ENCODE results near the gene VPS41.

Gene VPS41

DNA sequence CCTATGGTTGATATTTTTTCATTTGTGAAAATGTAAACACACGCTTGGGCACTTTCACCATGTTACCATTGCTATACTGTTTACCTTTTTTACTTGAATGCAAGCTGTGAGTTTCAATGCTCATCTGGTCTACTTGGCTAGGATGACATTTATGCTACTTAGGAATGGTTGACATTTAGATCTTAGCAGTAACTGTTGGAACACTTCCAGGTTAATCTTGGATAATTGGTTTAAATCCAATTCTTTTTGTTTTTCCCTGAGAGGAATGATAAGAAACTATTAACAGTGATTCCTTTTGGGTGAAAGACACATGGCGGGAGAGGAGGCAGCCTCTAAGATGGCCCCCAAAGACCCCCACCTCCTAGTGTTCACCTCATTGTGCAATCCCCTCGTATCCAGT is 226.4 kb downstream of the VPS41 start:
- H3K27ac ChIP-seq, result peak overlapping the region; percentile 30; the same call in 1 of the 2 replicates
- no peak for TF ChIP-seq ZFX (IDR thresholded peaks at IDR 0.05)
- TF ChIP-seq, protein P1, sequence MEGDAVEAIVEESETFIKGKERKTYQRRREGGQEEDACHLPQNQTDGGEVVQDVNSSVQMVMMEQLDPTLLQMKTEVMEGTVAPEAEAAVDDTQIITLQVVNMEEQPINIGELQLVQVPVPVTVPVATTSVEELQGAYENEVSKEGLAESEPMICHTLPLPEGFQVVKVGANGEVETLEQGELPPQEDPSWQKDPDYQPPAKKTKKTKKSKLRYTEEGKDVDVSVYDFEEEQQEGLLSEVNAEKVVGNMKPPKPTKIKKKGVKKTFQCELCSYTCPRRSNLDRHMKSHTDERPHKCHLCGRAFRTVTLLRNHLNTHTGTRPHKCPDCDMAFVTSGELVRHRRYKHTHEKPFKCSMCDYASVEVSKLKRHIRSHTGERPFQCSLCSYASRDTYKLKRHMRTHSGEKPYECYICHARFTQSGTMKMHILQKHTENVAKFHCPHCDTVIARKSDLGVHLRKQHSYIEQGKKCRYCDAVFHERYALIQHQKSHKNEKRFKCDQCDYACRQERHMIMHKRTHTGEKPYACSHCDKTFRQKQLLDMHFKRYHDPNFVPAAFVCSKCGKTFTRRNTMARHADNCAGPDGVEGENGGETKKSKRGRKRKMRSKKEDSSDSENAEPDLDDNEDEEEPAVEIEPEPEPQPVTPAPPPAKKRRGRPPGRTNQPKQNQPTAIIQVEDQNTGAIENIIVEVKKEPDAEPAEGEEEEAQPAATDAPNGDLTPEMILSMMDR (conservative IDR thresholded peaks at IDR 0.05), result no peak

DNA sequence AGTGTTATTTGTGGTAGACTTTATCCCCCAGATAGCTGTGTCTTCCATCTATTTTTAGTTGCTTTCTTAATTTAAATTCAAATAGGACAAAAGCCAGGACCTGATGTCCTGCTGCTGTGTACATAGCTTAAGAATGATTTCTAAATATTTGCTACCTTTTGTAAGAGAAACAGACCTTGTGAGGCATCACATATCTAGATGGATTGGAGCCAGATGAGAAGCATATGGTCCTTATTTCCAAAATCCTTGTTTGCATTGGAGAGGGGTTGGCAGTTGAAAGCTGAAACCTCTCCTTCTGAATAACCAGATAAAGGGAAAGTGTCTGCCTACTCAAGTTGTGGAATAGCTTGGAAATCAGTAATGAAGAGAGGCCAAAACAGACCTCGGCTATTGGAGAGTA is 227.1 kb downstream of the VPS41 start:
- TF ChIP-seq ZFX (IDR thresholded peaks at IDR 0.05), result no peak
- TF ChIP-seq, protein P1 (conservative IDR thresholded peaks at IDR 0.05), result no peak
- H3K27ac ChIP-seq, result peak overlapping the region; percentile 30; the same call in 1 of the 2 replicates

DNA sequence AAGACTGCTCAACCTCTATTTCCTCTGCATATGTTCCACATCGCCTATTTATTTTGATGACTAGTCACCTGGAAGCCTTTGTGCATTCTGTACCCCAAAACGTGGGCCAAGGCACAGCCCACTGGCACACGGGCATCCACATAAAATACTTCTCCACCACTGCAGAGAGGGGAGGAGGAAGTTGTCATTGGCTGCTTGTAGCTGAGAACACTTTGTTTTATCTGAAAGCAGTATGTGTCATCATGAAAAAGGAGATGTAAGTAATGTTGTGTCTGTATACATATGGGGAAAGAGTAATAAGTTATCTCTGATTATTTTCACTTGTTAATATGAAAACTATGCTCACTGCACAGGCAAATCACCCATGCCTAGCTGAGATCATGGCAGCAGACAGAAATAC is 229.6 kb downstream of the VPS41 start:
- TF ChIP-seq ZFX (IDR thresholded peaks at IDR 0.05), result no peak
- TF ChIP-seq, protein P1 (conservative IDR thresholded peaks at IDR 0.05), result no peak
- H3K27ac ChIP-seq, result no peak overlapping the region

DNA sequence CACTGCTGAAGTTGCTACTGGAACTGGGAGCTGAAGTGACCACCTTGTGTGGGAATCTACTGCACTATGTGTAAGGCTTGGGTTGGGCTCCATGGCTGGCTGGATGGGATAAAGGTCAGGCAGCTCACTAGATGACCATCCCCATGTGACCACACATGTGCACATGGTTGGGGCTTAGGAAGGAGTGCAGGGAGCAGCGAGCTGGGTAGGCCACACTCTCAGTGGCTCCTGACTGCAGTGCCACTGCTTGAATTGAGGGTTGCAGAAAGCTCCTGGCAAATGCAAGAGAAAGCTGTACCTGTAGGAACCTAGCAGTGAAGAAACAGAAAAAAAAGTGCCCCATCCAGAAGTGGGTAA is 230.3 kb downstream of the VPS41 start:
- TF ChIP-seq, protein P1 (conservative IDR thresholded peaks at IDR 0.05), result no peak
- TF ChIP-seq ZFX (IDR thresholded peaks at IDR 0.05), result no peak
- H3K27ac ChIP-seq, result no peak overlapping the region

DNA sequence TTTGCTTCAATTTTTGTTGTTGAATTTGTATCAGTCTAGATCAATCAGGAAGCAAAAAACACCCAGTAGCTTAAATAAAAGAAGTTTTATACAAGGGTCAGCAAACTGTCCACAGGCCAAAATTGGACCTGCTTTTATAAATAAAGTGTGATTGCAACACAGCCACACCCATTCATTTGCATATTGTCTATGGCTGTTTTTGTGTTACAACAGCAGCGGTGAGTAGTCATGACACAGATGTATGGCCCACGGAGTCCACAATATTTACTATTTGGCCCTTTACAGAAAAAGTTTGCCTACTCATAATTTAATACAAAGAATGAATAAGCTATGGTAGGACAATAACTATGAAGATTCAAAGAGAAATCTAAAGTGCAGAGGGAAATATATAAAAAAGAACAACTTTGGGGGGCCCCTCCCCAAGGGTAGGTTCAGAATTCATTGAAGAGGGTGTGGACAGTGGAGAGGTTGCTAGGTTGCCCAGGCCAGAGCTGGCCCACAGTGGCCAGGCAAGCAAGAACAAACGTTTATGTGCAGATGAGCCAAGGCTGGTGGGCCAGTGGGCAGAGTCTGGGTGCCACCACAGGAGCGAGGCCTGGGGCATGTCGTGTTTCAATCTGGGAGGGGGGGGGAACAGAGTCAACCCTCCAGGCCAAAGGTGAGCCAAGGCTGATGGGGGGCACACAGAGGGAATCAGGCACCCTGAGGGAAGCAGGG is 230.9 kb downstream of the VPS41 start:
- H3K27ac ChIP-seq, result no peak overlapping the region
- TF ChIP-seq, protein P1 (conservative IDR thresholded peaks at IDR 0.05), result no peak
- TF ChIP-seq ZFX (IDR thresholded peaks at IDR 0.05), result no peak

DNA sequence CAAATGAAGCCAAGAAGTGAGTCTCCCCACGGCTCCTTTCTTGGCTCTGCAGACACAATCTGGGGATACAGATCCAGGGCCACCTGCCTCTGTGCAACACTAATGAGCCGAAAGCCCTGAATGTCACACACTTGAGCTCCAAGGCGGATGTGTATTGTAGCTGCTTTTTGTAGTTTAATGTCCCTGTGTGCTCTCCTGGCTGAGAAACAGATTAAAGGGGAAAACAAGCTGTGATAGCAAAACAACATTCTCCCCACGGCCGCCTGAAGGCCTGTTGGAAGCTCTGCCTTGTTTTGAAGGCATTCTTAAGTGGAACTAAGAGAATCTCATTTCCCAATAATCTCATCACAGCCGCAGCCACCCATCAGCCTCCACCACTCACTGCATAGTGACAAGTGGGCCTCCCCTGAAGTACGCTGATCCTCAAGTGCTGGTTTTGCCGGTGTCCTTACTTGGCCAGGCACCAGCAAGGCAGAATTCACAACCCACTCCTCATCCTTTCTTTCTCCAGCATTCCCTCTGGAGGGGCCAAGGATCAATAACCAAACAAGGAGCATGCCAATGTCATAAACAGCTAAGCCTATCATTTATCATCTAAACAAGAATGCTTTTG is 233.4 kb downstream of the VPS41 start:
- no peak overlapping the region for H3K27ac ChIP-seq
- TF ChIP-seq, protein P1 (conservative IDR thresholded peaks at IDR 0.05), result no peak
- no peak for TF ChIP-seq ZFX (IDR thresholded peaks at IDR 0.05)

DNA sequence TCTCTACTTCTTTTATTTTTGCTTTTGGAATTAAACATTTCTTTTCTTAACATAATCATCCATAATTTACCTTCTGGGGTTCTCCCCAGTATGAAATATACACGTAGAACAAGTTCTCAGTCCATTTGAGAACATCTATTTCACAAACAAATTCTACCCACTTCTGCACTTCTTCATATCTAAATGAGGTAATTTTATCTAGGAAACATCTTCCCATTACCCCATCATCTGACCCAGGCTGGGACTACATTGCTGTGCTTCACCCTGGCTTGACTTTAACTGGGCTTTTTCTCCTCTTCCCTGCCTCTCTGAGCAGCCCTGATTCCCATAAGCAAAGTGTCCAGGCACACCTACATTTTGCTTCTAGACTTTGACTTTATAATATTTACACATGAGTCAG is 234.5 kb downstream of the VPS41 start:
- no peak for TF ChIP-seq ZFX (IDR thresholded peaks at IDR 0.05)
- TF ChIP-seq, protein P1 (conservative IDR thresholded peaks at IDR 0.05), result no peak
- H3K27ac ChIP-seq, result no peak overlapping the region
